ENCODE data around the gene NT5DC1.
"Not testable (repeated sequence)": the region's sequence is repeated elsewhere in the genome, so short reads cannot be mapped to it uniquely, and the experiment has no call there.

The NT5DC1 gene

GRCh38 chr6:116279232-116280160, 178.8 kb downstream of the NT5DC1 start, which contains the start of gene TSPYL1:
Gene TSPYL1, minus strand, starts transcription at chr6:116279930. Its CDS starts 100 bp downstream, at chr6:116279830.
- peak; percentile 97 for DNase-seq (ENCODE audit: low read depth)

DNA sequence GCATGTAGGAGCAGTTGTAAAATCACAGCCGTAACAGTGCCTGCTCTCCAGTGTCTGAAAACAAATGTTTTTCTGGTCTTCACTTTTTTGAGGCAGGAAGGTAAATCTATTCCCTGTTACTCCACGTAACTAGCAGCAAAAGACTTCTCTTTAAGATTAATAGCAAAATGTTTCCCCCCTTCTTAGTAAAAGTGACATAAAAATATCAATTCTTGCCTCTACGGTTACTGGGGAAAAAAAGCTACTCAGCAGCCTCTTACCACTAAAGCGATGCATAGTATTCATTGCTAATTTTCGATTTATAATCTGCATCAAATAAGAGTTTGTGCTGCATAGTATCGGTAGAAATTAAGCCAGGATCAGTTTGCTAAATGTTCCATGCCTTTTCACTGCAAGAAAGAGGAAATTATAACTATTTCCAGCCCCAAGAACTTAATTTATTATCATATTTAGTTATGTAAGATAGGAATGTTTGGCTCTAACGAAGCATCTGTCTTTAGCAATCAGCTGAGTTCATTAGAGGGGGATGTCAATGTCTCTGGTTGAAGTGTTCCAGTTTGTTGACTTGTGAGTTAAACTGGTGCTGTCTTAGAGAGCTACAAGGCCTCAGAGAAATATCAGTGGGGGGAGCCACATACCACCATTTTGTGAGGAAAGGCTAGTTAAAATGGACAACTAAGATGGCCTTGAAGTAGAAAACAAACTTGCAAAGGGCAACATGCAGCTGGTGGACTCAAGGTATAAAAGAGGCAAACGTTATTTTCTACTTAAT, 179.7 kb downstream of the NT5DC1 start:
- DNase-seq (ENCODE audit: low read depth) = no peak

DNA sequence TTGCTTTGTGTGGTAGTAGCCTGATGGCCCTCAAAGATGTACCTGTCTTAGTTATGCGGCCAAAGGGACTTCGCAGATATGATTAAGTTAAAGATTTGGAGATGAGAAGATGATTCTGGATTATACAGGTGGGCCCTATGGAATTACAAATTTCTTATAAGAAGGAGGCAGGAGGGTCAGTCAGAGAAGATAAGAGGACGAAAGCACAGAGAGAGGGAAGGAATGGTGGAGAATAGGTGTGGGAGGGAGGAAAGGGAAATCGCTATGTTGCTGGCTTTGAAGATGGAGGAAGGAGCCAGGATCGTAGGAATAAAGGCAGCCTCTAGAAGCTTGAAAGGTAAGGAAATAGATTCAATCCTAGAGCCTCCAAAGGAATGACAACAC, 180.3 kb downstream of the NT5DC1 start:
- DNase-seq (ENCODE audit: low read depth) = no peak

DNA sequence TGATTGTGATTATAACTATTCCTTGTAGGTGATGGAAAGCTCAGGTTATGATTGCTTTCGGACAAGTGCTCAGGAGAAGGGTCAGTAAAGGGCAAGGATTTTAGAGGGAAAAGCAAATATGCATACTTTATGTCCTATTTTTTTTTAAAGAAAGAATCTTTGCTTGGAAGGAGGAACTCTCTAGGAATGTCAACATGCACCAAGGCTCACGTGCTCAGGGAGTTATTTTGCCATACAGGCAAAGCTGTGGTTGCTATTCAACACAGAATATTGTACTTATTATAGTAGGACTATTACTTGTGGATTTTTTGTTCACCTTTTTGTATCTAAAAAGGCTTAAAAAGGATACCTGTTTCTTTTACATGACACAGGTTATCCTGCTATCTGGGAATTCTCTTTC, 182.0 kb downstream of the NT5DC1 start:
- no peak for DNase-seq (ENCODE audit: low read depth)

DNA sequence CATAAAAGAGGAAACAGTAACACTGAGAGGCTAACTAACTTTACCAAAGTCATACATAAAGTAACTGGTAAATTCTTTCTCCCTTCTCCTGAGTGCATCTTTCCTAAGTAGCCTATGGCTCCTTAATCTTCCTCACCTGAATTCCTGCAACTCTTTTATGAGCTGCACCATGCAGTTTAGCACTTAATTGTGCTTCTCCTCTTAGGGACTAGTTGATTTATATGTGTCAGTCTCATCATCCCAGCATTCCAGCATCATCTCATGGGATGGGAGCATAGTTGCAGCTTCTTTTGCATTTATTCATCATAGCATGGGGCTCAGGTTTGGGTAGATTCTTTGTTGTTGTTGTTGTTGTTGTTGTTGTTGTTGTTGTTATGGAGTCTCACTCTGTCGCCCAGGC, 182.5 kb downstream of the NT5DC1 start:
- DNase-seq (ENCODE audit: low read depth) = no peak

- DNase-seq (ENCODE audit: low read depth) = not testable (repeated sequence)
Measured at GRCh38 chr6:116284984-116285383, 184.3 kb downstream of the NT5DC1 start.

GRCh38 chr6:116286773-116287358, 186.2 kb downstream of the NT5DC1 start:
- DNase-seq (ENCODE audit: low read depth) = no peak

GRCh38 chr6:116287689-116288282, 187.1 kb downstream of the NT5DC1 start:
- peak; percentile 66 for DNase-seq (ENCODE audit: low read depth)

GRCh38 chr6:116289876-116290275, 189.2 kb downstream of the NT5DC1 start:
- no peak for DNase-seq (ENCODE audit: low read depth)

DNA sequence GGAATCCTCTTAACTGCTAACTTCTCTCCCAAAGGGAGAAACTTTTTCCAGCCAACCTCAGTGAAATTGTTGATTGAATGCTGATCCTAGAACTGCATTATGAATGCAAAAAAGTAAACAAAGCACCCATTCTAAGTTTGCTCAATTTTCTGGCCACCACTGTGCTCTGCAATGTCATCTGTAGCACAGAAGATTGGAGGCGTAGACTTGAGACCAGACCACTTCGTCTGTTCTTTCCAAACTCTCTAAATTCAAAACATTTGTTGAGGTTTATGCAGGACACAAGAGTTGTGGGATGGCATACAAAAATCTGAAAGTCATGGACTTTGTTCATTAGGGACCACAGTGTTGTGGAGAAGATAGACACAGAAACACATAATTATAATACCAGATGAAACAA, 190.1 kb downstream of the NT5DC1 start:
- DNase-seq (ENCODE audit: low read depth) = no peak

- peak; percentile 41 for DNase-seq (ENCODE audit: low read depth)
Measured at GRCh38 chr6:116291701-116292396, 191.2 kb downstream of the NT5DC1 start.

- no peak for DNase-seq (ENCODE audit: low read depth)
Measured at GRCh38 chr6:116292553-116292952, 191.9 kb downstream of the NT5DC1 start.

GRCh38 chr6:116298273-116298672, 197.6 kb downstream of the NT5DC1 start:
- DNase-seq (ENCODE audit: low read depth) = no peak

DNA sequence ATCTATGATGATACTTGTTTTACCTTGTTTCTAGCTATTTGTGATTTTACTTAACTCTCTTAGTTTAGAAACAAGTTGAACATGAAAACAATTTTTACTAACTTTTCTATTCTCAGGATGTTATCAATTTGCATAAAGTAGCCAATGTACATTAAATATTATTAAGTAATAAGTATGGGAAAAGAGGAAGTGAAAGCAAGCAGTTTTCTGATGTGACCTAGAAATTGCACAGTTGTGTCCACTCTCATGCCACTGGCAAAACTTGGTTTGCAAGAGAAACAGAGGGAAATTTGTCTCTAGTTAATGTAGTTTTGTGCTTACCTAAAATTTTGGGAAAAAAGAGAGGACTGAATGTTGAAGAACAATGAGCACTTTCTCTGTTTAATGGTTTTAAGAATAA, 198.3 kb downstream of the NT5DC1 start:
- no peak for DNase-seq (ENCODE audit: low read depth)
